Measurements from ENCODE around the gene UNC5A.

Gene UNC5A

GRCh38 chr5:176881816-176882566 is 71.6 kb downstream of the UNC5A start:
- no peak for DNase-seq

GRCh38 chr5:176882567-176882903 is 72.2 kb downstream of the UNC5A start:
- no peak for DNase-seq

- no peak for DNase-seq
Observed at GRCh38 chr5:176883700-176884570, 73.6 kb downstream of the UNC5A start.

GRCh38 chr5:176884571-176884890 is 74.2 kb downstream of the UNC5A start:
- no peak for DNase-seq

- no peak for DNase-seq
Observed at GRCh38 chr5:176886336-176887251, 76.2 kb downstream of the UNC5A start.

GRCh38 chr5:176887252-176887849 is 77.0 kb downstream of the UNC5A start:
- no peak for DNase-seq

GRCh38 chr5:176888016-176888864 is 77.9 kb downstream of the UNC5A start:
- no peak for DNase-seq

GRCh38 chr5:176888865-176889165 is 78.5 kb downstream of the UNC5A start:
- DNase-seq, result no peak

- DNase-seq, result no peak
Observed at GRCh38 chr5:176889321-176890280, 79.2 kb downstream of the UNC5A start.

GRCh38 chr5:176890455-176891330 is 80.3 kb downstream of the UNC5A start:
- DNase-seq, result no peak

- no peak for DNase-seq
Observed at GRCh38 chr5:176891331-176891958, 81.1 kb downstream of the UNC5A start.

GRCh38 chr5:176892663-176893062 is 82.3 kb downstream of the UNC5A start:
- no peak for DNase-seq

- no peak for DNase-seq
Observed at GRCh38 chr5:176894298-176894697, 83.9 kb downstream of the UNC5A start.

- DNase-seq, result no peak
Observed at GRCh38 chr5:176895831-176896230, 85.5 kb downstream of the UNC5A start.

GRCh38 chr5:176897263-176897662 is 86.9 kb downstream of the UNC5A start:
- DNase-seq, result no peak

GRCh38 chr5:176899296-176899891 is 89.0 kb downstream of the UNC5A start, which contains the start of gene HK3:
TSS of gene HK3 (minus strand) at chr5:176899346. CDS start at chr5:176896159, 3,187 bp downstream.
- no peak for DNase-seq

GRCh38 chr5:176899946-176900779 is 89.8 kb downstream of the UNC5A start:
- no peak for DNase-seq

- DNase-seq, result no peak
Observed at GRCh38 chr5:176900780-176901204, 90.4 kb downstream of the UNC5A start.

Data from activated naive CD4-positive, alpha-beta T cell treated with Interleukin-2 at 50 U/mL for 16 hours (primary cell).